ENCODE measurements around the gene KCNH8. TPM values are rescaled to one million over a fixed set of nuclear protein-coding genes. Genes with fewer than 3 reads are reported as not detected.

The KCNH8 gene
- total and polyA plus RNA-seq, 10 of the 15 experiments (the other 5 are each of a cell fraction or from before 2014, with no cell fraction given): under 0.01 to 0.18 (median 0.07) TPM; not detected in 2

DNA sequence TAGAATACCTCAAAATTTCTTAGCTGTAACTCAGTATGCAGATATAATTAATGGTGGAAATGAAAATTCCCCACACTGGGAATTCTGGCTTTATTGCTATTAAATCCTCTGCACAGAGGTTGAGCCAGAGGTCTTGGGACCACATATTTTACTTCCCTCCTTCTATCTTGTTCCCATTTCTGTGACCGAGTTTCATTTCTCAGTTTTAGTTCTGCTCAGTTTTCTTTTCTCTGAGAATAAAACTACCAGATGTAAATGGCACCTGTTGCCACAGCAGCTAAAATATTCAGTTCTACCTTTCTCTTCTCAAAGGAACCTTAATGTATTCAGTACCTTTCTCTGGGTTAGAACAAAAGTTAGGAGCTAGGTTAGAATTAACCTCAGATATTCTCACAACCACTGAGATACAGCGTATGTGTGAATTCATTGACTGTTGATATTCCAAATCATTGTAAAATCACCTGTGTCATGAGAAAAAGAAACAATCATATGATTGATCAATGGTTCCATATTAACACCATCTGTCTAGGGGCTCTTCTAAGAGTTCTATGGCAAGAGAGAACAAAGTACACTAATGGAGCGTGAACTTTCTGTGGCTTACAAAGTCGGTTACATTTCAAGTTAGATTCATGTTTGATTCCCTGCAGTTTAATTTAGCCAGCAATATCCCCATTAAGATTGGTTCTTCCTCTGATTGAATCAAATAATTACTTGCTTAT lies 411.6 kb downstream of the KCNH8 start (continued):
- TF ChIP-seq, protein P1, sequence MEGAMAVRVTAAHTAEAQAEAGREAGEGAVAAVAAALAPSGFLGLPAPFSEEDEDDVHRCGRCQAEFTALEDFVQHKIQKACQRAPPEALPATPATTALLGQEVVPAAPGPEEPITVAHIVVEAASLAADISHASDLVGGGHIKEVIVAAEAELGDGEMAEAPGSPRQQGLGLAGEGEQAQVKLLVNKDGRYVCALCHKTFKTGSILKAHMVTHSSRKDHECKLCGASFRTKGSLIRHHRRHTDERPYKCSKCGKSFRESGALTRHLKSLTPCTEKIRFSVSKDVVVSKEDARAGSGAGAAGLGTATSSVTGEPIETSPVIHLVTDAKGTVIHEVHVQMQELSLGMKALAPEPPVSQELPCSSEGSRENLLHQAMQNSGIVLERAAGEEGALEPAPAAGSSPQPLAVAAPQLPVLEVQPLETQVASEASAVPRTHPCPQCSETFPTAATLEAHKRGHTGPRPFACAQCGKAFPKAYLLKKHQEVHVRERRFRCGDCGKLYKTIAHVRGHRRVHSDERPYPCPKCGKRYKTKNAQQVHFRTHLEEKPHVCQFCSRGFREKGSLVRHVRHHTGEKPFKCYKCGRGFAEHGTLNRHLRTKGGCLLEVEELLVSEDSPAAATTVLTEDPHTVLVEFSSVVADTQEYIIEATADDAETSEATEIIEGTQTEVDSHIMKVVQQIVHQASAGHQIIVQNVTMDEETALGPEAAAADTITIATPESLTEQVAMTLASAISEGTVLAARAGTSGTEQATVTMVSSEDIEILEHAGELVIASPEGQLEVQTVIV (IDR thresholded peaks at IDR 0.05; ENCODE audit: borderline replicate concordance, partially characterized antibody): no peak
- TF ChIP-seq EGR1 (IDR thresholded peaks at IDR 0.05; ENCODE audit: borderline replicate concordance in 1 of 2, low read depth in 2 of 2, low read length in 2 of 2): no peak
- TF ChIP-seq MTA2 (IDR thresholded peaks at IDR 0.05; ENCODE audit: low read depth): no peak; the same call in 1 of the 2 replicates
- 0 out of 2 replicates have a peak, but pooled peaks have one; percentile 50 for TF ChIP-seq IRF4 (IDR thresholded peaks at IDR 0.05; ENCODE audit: low read depth, low read length)

DNA sequence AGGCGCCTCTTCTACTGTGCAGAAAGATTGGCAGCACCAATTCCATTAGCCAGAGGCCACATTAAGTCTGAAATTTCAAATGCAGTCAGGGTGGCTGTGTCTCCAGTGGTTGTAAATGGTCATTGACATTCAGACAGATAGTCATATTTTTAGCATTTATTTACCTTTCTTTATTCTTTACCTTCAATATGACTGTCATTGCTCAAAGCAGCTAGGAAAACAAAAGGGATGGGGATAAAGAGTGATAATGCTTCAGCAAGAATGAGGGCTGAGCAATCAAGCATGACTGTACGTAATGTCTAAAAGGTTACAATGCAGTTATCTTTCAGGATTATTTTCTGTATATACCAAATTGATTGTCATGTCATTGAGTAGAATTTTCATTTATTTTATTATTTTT lies 425.3 kb downstream of the KCNH8 start:
- Histone ChIP-seq H3K9ac (ENCODE audit: control insufficient read depth, insufficient read depth, low read length) (no peak overlapping the region), H3K9me3 (replicated peaks; ENCODE audit: control insufficient read depth, insufficient read depth, low read length) (no peaks in the 10 kb centered on the region; the same call in 1 of the 3 replicates), H3K4me3 (no peak overlapping the region), H3K27me3 (replicated peaks in 1 of 2; ENCODE audit: control insufficient read depth in 2 of 2, insufficient read depth in 2 of 2, low read length in 1 of 2) (no peaks in the 10 kb centered on the region), H4K20me1 (ENCODE audit: control insufficient read depth, insufficient read depth) (no peaks in the 10 kb centered on the region), H2AFZ (ENCODE audit: control insufficient read depth, low read depth, low read length) (no peak overlapping the region), H3K27ac (ENCODE audit: control insufficient read depth, insufficient read depth) (no peak overlapping the region), H3K4me1 (ENCODE audit: control insufficient read depth, insufficient read depth, low read length) (no peaks in the 10 kb centered on the region), H3K36me3 (ENCODE audit: control insufficient read depth in 2 of 2, insufficient read depth in 2 of 2, low read length in 1 of 2) (no peaks in the 10 kb centered on the region), H3K4me2 (ENCODE audit: control insufficient read depth, insufficient read depth) (no peak overlapping the region), H3K79me2 (ENCODE audit: control insufficient read depth, insufficient read depth, low read length) (no peaks in the 10 kb centered on the region)
- no TSS peak for BruUV-seq (replicated peaks)
- ChIA-PET POLR2A (no interaction called here), SMC1A (ENCODE audit: uncharacterized antibody, unreplicated experiment) (interaction anchor here (1.1 to 1.7 kb wide), 2 partner anchors 11 to 12 kb away, joined by 3 to 4 read pairs; no protein-coding TSS in a partner anchor), CTCF (no interaction called here), RAD21 (ENCODE audit: unreplicated experiment) (no interaction called here)
- DNase-seq (ENCODE audit: low read depth, low spot score): no peak
- no peak for TF ChIP-seq RAD21 (IDR thresholded peaks at IDR 0.05; ENCODE audit: insufficient read depth, low read depth, low read length)
- TF ChIP-seq, protein P2, sequence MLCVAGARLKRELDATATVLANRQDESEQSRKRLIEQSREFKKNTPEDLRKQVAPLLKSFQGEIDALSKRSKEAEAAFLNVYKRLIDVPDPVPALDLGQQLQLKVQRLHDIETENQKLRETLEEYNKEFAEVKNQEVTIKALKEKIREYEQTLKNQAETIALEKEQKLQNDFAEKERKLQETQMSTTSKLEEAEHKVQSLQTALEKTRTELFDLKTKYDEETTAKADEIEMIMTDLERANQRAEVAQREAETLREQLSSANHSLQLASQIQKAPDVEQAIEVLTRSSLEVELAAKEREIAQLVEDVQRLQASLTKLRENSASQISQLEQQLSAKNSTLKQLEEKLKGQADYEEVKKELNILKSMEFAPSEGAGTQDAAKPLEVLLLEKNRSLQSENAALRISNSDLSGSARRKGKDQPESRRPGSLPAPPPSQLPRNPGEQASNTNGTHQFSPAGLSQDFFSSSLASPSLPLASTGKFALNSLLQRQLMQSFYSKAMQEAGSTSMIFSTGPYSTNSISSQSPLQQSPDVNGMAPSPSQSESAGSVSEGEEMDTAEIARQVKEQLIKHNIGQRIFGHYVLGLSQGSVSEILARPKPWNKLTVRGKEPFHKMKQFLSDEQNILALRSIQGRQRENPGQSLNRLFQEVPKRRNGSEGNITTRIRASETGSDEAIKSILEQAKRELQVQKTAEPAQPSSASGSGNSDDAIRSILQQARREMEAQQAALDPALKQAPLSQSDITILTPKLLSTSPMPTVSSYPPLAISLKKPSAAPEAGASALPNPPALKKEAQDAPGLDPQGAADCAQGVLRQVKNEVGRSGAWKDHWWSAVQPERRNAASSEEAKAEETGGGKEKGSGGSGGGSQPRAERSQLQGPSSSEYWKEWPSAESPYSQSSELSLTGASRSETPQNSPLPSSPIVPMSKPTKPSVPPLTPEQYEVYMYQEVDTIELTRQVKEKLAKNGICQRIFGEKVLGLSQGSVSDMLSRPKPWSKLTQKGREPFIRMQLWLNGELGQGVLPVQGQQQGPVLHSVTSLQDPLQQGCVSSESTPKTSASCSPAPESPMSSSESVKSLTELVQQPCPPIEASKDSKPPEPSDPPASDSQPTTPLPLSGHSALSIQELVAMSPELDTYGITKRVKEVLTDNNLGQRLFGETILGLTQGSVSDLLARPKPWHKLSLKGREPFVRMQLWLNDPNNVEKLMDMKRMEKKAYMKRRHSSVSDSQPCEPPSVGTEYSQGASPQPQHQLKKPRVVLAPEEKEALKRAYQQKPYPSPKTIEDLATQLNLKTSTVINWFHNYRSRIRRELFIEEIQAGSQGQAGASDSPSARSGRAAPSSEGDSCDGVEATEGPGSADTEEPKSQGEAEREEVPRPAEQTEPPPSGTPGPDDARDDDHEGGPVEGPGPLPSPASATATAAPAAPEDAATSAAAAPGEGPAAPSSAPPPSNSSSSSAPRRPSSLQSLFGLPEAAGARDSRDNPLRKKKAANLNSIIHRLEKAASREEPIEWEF (IDR thresholded peaks at IDR 0.05; ENCODE audit: insufficient replicate concordance, low read depth, low read length): no peak
- TF ChIP-seq, protein P3, sequence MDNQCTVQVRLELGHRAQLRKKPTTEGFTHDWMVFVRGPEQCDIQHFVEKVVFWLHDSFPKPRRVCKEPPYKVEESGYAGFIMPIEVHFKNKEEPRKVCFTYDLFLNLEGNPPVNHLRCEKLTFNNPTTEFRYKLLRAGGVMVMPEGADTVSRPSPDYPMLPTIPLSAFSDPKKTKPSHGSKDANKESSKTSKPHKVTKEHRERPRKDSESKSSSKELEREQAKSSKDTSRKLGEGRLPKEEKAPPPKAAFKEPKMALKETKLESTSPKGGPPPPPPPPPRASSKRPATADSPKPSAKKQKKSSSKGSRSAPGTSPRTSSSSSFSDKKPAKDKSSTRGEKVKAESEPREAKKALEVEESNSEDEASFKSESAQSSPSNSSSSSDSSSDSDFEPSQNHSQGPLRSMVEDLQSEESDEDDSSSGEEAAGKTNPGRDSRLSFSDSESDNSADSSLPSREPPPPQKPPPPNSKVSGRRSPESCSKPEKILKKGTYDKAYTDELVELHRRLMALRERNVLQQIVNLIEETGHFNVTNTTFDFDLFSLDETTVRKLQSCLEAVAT (IDR thresholded peaks at IDR 0.05): no peak
- ATAC-seq: no peak
- in situ Hi-C loops (cut with MboI): no loop called here
- intact Hi-C loops (cut with micrococcal nuclease; ENCODE audit: unreplicated experiment): no loop called here
- WGBS (ENCODE audit: insufficient coverage, insufficient replicate concordance, low lambda C conversion rate, missing lambda C conversion rate): 20% methylated on average over 2 of the region's 2 CpGs
- no peak for FAIRE-seq
